Measurements from ENCODE around the gene GPC5. TPM values are rescaled to one million over a fixed set of nuclear protein-coding genes. Genes with fewer than 3 reads are reported as not detected.

The GPC5 gene
- total and polyA plus RNA-seq, 4 donors = 0.51 to 22.4 (median 2.0) TPM

- Histone ChIP-seq H3K27ac (ENCODE audit: low read depth in 1 of 2, low read length in 2 of 2) (no peak overlapping the region), H3K27me3 (ENCODE audit: control insufficient read depth in 4 of 4, insufficient read depth in 4 of 4, low read length in 3 of 4) (no peaks in the 10 kb centered on the region), H3K36me3 (ENCODE audit: control insufficient read depth in 4 of 4, insufficient read depth in 3 of 4, low read depth in 1 of 4, low read length in 3 of 4) (no peaks in the 10 kb centered on the region), H3K9me3 (ENCODE audit: control insufficient read depth in 4 of 4, low read length in 3 of 4) (no peaks in the 10 kb centered on the region), H3K9ac (ENCODE audit: low read depth in 1 of 2, low read length in 2 of 2) (no peak overlapping the region), H3K4me3 (ENCODE audit: low read depth in 1 of 3, low read length in 3 of 3) (no peak overlapping the region), H3K4me1 (ENCODE audit: control insufficient read depth in 4 of 4, insufficient read depth in 4 of 4, low read length in 3 of 4) (no peaks in the 10 kb centered on the region)
- DNase-seq (ENCODE audit: low spot score) = no peak
- 87% methylated on average over 1 of the region's 1 CpG for WGBS
- no peak for TF ChIP-seq TAF1 (conservative IDR thresholded peaks at IDR 0.05)
- no peak for TF ChIP-seq HNF4G (IDR thresholded peaks at IDR 0.05)
- no peak for TF ChIP-seq JUND (IDR thresholded peaks at IDR 0.05)
- TF ChIP-seq, protein P1, sequence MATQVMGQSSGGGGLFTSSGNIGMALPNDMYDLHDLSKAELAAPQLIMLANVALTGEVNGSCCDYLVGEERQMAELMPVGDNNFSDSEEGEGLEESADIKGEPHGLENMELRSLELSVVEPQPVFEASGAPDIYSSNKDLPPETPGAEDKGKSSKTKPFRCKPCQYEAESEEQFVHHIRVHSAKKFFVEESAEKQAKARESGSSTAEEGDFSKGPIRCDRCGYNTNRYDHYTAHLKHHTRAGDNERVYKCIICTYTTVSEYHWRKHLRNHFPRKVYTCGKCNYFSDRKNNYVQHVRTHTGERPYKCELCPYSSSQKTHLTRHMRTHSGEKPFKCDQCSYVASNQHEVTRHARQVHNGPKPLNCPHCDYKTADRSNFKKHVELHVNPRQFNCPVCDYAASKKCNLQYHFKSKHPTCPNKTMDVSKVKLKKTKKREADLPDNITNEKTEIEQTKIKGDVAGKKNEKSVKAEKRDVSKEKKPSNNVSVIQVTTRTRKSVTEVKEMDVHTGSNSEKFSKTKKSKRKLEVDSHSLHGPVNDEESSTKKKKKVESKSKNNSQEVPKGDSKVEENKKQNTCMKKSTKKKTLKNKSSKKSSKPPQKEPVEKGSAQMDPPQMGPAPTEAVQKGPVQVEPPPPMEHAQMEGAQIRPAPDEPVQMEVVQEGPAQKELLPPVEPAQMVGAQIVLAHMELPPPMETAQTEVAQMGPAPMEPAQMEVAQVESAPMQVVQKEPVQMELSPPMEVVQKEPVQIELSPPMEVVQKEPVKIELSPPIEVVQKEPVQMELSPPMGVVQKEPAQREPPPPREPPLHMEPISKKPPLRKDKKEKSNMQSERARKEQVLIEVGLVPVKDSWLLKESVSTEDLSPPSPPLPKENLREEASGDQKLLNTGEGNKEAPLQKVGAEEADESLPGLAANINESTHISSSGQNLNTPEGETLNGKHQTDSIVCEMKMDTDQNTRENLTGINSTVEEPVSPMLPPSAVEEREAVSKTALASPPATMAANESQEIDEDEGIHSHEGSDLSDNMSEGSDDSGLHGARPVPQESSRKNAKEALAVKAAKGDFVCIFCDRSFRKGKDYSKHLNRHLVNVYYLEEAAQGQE (IDR thresholded peaks at IDR 0.05) = no peak
- TF ChIP-seq RAD21 (IDR thresholded peaks at IDR 0.05) = no peak
- TF ChIP-seq CTCF (IDR thresholded peaks at IDR 0.05; ENCODE audit: low read depth, low read length, missing input control) = no peak
- no peak for TF ChIP-seq YY1 (IDR thresholded peaks at IDR 0.05)
- no peak for TF ChIP-seq MAX (IDR thresholded peaks at IDR 0.05)
Measured at GRCh38 chr13:91729859-91730258, 331.4 kb downstream of the GPC5 start.

- DNase-seq (ENCODE audit: low spot score) = no peak
- TF ChIP-seq JUND (IDR thresholded peaks at IDR 0.05) = no peak
- no peak for TF ChIP-seq RXRA (IDR thresholded peaks at IDR 0.05)
- no peak for TF ChIP-seq MAX (IDR thresholded peaks at IDR 0.05)
- no peak for TF ChIP-seq HNF4A (conservative IDR thresholded peaks at IDR 0.05)
- TF ChIP-seq TAF1 (conservative IDR thresholded peaks at IDR 0.05) = no peak
- TF ChIP-seq SP1 (IDR thresholded peaks at IDR 0.05) = no peak
- no peak for TF ChIP-seq RAD21 (IDR thresholded peaks at IDR 0.05)
- TF ChIP-seq YY1 (IDR thresholded peaks at IDR 0.05) = no peak
- TF ChIP-seq, protein P2, sequence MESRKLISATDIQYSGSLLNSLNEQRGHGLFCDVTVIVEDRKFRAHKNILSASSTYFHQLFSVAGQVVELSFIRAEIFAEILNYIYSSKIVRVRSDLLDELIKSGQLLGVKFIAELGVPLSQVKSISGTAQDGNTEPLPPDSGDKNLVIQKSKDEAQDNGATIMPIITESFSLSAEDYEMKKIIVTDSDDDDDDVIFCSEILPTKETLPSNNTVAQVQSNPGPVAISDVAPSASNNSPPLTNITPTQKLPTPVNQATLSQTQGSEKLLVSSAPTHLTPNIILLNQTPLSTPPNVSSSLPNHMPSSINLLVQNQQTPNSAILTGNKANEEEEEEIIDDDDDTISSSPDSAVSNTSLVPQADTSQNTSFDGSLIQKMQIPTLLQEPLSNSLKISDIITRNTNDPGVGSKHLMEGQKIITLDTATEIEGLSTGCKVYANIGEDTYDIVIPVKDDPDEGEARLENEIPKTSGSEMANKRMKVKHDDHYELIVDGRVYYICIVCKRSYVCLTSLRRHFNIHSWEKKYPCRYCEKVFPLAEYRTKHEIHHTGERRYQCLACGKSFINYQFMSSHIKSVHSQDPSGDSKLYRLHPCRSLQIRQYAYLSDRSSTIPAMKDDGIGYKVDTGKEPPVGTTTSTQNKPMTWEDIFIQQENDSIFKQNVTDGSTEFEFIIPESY (IDR thresholded peaks at IDR 0.05) = no peak
- no peak for TF ChIP-seq HNF4G (IDR thresholded peaks at IDR 0.05)
- no peak for TF ChIP-seq CTCF (IDR thresholded peaks at IDR 0.05; ENCODE audit: low read depth, low read length, missing input control)
- no peak for TF ChIP-seq FOXA1 (IDR thresholded peaks at IDR 0.05)
- no peak for TF ChIP-seq GABPA (IDR thresholded peaks at IDR 0.05 in 1 of 2, conservative IDR thresholded peaks at IDR 0.05 in 1 of 2)
- no peak for TF ChIP-seq FOXA2 (IDR thresholded peaks at IDR 0.05)
- TF ChIP-seq ATF3 (IDR thresholded peaks at IDR 0.05) = no peak
- no peak for TF ChIP-seq NR2F2 (IDR thresholded peaks at IDR 0.05)
- TF ChIP-seq, protein P1 (IDR thresholded peaks at IDR 0.05) = no peak
- TF ChIP-seq EGR1 (IDR thresholded peaks at IDR 0.05; ENCODE audit: low read depth in 2 of 2) = no peak
- Histone ChIP-seq H3K4me3 (ENCODE audit: low read depth in 1 of 3, low read length in 3 of 3) (no peak overlapping the region), H3K9me3 (ENCODE audit: control insufficient read depth in 4 of 4, low read length in 3 of 4) (no peaks in the 10 kb centered on the region), H3K36me3 (ENCODE audit: control insufficient read depth in 4 of 4, insufficient read depth in 3 of 4, low read depth in 1 of 4, low read length in 3 of 4) (no peaks in the 10 kb centered on the region), H3K9ac (ENCODE audit: low read depth in 1 of 2, low read length in 2 of 2) (no peak overlapping the region), H3K27me3 (ENCODE audit: control insufficient read depth in 4 of 4, insufficient read depth in 4 of 4, low read length in 3 of 4) (no peaks in the 10 kb centered on the region), H3K27ac (ENCODE audit: low read depth in 1 of 2, low read length in 2 of 2) (no peak overlapping the region), H3K4me1 (ENCODE audit: control insufficient read depth in 4 of 4, insufficient read depth in 4 of 4, low read length in 3 of 4) (no peaks in the 10 kb centered on the region)
- 94% methylated on average over 2 of the region's 2 CpGs for WGBS
Measured at GRCh38 chr13:91739751-91740150, 341.3 kb downstream of the GPC5 start.
